ENCODE results near the gene ATP10A. TPM values are rescaled to one million over a fixed set of nuclear protein-coding genes. Genes with fewer than 3 reads are reported as not detected.

The ATP10A gene
- total and polyA plus RNA-seq, 8 donors: 1.5 to 15.2 (median 3.2) TPM

- H3K4me3 ChIP-seq: no peak overlapping the region
- H3K4me1 ChIP-seq: peaks cover 0 to 29% (median 9%) of the 10 kb centered on the region in 4 donors
- WGBS, 5 donors: 76 to 90% (median 85%) methylated on average over 17 to 18 of the region's 18 CpGs
- H3K36me3 ChIP-seq: peaks cover 0 to 13% (median 0%) of the 10 kb centered on the region in 4 donors
- H3K27me3 ChIP-seq: no peaks in the 10 kb centered on the region
- TF ChIP-seq POLR2A (IDR thresholded peaks at IDR 0.05): no peak
- no peak for TF ChIP-seq EP300 (IDR thresholded peaks at IDR 0.05)
- TF ChIP-seq POLR2AphosphoS5 (IDR thresholded peaks at IDR 0.05): no peak
- TF ChIP-seq, protein P1, sequence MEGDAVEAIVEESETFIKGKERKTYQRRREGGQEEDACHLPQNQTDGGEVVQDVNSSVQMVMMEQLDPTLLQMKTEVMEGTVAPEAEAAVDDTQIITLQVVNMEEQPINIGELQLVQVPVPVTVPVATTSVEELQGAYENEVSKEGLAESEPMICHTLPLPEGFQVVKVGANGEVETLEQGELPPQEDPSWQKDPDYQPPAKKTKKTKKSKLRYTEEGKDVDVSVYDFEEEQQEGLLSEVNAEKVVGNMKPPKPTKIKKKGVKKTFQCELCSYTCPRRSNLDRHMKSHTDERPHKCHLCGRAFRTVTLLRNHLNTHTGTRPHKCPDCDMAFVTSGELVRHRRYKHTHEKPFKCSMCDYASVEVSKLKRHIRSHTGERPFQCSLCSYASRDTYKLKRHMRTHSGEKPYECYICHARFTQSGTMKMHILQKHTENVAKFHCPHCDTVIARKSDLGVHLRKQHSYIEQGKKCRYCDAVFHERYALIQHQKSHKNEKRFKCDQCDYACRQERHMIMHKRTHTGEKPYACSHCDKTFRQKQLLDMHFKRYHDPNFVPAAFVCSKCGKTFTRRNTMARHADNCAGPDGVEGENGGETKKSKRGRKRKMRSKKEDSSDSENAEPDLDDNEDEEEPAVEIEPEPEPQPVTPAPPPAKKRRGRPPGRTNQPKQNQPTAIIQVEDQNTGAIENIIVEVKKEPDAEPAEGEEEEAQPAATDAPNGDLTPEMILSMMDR (IDR thresholded peaks at IDR 0.05): no peak
- no peak overlapping the region for H3K27ac ChIP-seq
- H3K9me3 ChIP-seq: no peaks in the 10 kb centered on the region
- intact Hi-C loops (cut with DNase I; ENCODE audit: low total_unique reads): no loop called here
- no peak for DNase-seq
Measured at GRCh38 chr15:25733036-25733855, 129.9 kb downstream of the ATP10A start.

DNA sequence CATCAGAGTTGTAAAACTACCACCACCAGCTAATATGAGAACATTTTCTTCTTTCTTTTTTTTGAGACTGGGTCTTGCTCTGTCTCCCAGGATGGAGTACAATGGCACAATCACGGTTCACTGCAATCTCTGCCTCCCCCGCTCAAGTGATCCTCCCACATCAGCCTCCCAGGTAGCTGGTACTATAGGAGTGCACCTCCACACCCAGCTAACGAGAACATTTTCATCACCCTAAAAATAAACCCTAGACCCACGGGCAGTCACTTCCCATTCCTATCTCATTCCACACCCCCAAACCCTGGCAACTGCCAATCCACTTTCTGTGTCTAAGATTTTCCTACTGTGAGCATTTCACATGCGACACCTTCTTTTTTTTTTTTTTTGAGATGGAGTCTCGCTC, 130.9 kb downstream of the ATP10A start:
- Histone ChIP-seq H3K4me3 (no peak overlapping the region), H3K27ac (no peak overlapping the region), H3K27me3 (no peaks in the 10 kb centered on the region), H3K4me1 (peaks cover 0 to 19% (median 5%) of the 10 kb centered on the region in 4 donors), H3K36me3 (peaks cover 0 to 13% (median 0%) of the 10 kb centered on the region in 4 donors), H3K9me3 (no peaks in the 10 kb centered on the region)
- DNase-seq: no peak
- intact Hi-C loops (cut with DNase I; ENCODE audit: low total_unique reads): no loop called here
- 82 to 92% (median 85%) methylated on average over 5 to 6 of the region's 6 CpGs for WGBS, 5 donors
- TF ChIP-seq POLR2A (IDR thresholded peaks at IDR 0.05) (no peak), EP300 (IDR thresholded peaks at IDR 0.05) (no peak), POLR2AphosphoS5 (IDR thresholded peaks at IDR 0.05) (no peak)
- TF ChIP-seq, protein P1 (IDR thresholded peaks at IDR 0.05): no peak

GRCh38 chr15:25731411-25731810, 131.7 kb downstream of the ATP10A start:
- WGBS, 5 donors: 80 to 88% (median 84%) methylated on average over 2 of the region's 2 CpGs
- H3K4me3 ChIP-seq: no peak overlapping the region

DNA sequence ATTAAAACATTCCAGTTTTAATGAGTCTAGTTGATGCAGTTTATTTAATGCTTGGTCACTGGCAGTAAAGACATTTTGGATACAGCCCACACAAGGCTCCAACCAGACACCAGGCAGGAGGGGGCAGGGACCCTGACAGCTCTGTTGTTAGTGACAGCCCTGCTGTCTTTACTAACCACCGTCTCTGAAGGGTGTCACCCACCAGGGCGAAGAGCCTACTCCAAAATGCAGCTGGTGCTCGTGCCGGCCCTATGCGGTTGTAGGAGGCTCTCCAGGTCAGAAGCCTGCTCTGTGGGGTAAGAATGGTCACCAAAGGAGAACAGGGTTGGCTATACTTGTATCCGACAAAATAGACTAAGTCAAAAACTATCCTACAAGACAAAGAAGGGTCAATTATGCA, 132.2 kb downstream of the ATP10A start:
- no peak for TF ChIP-seq POLR2A (IDR thresholded peaks at IDR 0.05)
- no peak for TF ChIP-seq POLR2AphosphoS5 (IDR thresholded peaks at IDR 0.05)
- TF ChIP-seq EP300 (IDR thresholded peaks at IDR 0.05): no peak
- TF ChIP-seq, protein P1 (IDR thresholded peaks at IDR 0.05): no peak
- Histone ChIP-seq H3K9me3 (no peaks in the 10 kb centered on the region), H3K27ac (no peak overlapping the region)

More at GRCh38 chr15:25731411-25731810, 131.7 kb downstream of the ATP10A start:
- TF ChIP-seq POLR2A (IDR thresholded peaks at IDR 0.05) (no peak), EP300 (IDR thresholded peaks at IDR 0.05) (no peak), POLR2AphosphoS5 (IDR thresholded peaks at IDR 0.05) (no peak)
- TF ChIP-seq, protein P1 (IDR thresholded peaks at IDR 0.05): no peak
- intact Hi-C loops (cut with DNase I; ENCODE audit: low total_unique reads): no loop called here
- Histone ChIP-seq H3K27me3 (no peaks in the 10 kb centered on the region), H3K36me3 (peaks cover 0 to 13% (median 0%) of the 10 kb centered on the region in 4 donors), H3K27ac (no peak overlapping the region), H3K9me3 (no peaks in the 10 kb centered on the region), H3K4me1 (peaks cover 0 to 14% (median 5%) of the 10 kb centered on the region in 4 donors)
- DNase-seq: no peak

More for the DNA sequence above, 132.2 kb downstream of the ATP10A start:
- Histone ChIP-seq H3K27me3 (no peaks in the 10 kb centered on the region), H3K36me3 (peaks cover 0 to 13% (median under 1%) of the 10 kb centered on the region in 4 donors), H3K4me1 (peaks cover 0 to 9% (median 2%) of the 10 kb centered on the region in 4 donors), H3K4me3 (no peak overlapping the region)
- intact Hi-C loops (cut with DNase I; ENCODE audit: low total_unique reads): no loop called here
- 85 to 92% (median 88%) methylated on average over 6 of the region's 6 CpGs for WGBS, 5 donors
- no peak for DNase-seq

Data from stomach (tissue), 9 donors.